Activated CD8-positive, alpha-beta memory T cell treated with anti-CD3 and anti-CD28 coated beads, Interleukin-2, amount 10 ng/mL, durations not matched to agents 7 days and 5 days (primary cell): ENCODE results near the gene RAB11B. TPM values are rescaled to one million over a fixed set of nuclear protein-coding genes. Genes with fewer than 3 reads are reported as not detected.
A peak's percentile ranks its signal among the peaks of the same experiment; 100 is the strongest.
"Not testable (repeated sequence)": the region's sequence is repeated elsewhere in the genome, so short reads cannot be mapped to it uniquely, and the experiment has no call there.

ENCODE experiments used
- ATAC-seq: fragments of 150-1000 bp; cut with Tn5 transposase; one replicate; pipeline ENCODE4 v1.10.0; 2021; ENCODE audit warnings: moderate library complexity
- CTCF ChIA-PET: fragments of 350-600 bp; sonication (Branson Sonifier 250); formaldehyde crosslinking; loops from one replicate; lab custom pipeline; 2021; ENCODE audit warnings: antibody characterized with exemption; lab: Charles Lee
- DNase-seq: peaks from one replicate; pipeline ENCODE4 v3.0.0-alpha.2; 2020
- H3K27ac Mint-ChIP-seq: one replicate; pipeline ENCODE4 v1.8.0; 2021; ENCODE audit warnings: mild to moderate bottlenecking, mixed read lengths
- H3K27me3 Mint-ChIP-seq: one replicate; pipeline ENCODE4 v1.8.0; 2021; ENCODE audit warnings: mixed read lengths
- H3K36me3 Mint-ChIP-seq: one replicate; pipeline ENCODE4 v1.8.0; 2021; ENCODE audit warnings: mild to moderate bottlenecking, mixed read lengths
- H3K4me1 Mint-ChIP-seq: one replicate; pipeline ENCODE4 v1.8.0; 2021; ENCODE audit warnings: mixed read lengths
- H3K4me3 Mint-ChIP-seq: one replicate; pipeline ENCODE4 v1.8.0; 2021; ENCODE audit warnings: mild to moderate bottlenecking, moderate library complexity, mixed read lengths
- H3K9me3 Mint-ChIP-seq: one replicate; pipeline ENCODE4 v1.8.0; 2022; ENCODE audit warnings: low read depth, mixed read lengths
- total RNA-seq, 2 experiments: library from RNA; stranded (reverse); gene quantifications; one replicate each; pipeline ENCODE4 v1.2.3, GENCODE V29; 2021

RAB11B gene
- total RNA-seq, 2 experiments from 2014 or later, result 96.2 to 97.3 TPM

DNA sequence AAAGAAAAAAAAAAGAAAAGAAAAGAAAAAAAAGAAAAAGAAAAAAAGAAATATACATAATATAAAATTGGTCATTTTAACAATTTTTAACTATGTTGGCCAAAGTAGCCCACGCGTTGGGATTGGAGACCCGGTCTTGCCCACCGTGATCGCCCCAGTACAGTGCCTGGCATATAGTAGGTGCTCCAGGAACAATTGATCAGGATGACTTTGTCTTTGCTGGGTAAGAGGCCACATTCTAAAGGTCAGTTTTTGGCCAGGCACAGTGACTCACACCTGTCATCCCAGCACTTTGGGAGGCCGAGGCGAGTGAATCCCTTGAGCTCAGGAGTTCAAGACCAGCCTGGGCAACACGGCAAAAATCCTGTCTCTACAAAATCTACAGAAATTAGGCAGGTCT is 30.0 kb upstream of the RAB11B start:
- peaks cover 20% of the 10 kb centered on the region for H3K27me3 Mint-ChIP-seq
- DNase-seq (no peak), ATAC-seq (no peak)
- no peak overlapping the region for H3K4me3 Mint-ChIP-seq
- peaks cover 2% of the 10 kb centered on the region for H3K36me3 Mint-ChIP-seq
- CTCF ChIA-PET, result interaction anchor here (1.3 to 2.1 kb wide), 2 partner anchors 12 to 221 kb away, joined by 5 to 7 read pairs; no protein-coding TSS in a partner anchor
- peaks cover 16% of the 10 kb centered on the region for H3K4me1 Mint-ChIP-seq
- peaks cover 3% of the 10 kb centered on the region for H3K9me3 Mint-ChIP-seq
- no peak overlapping the region for H3K27ac Mint-ChIP-seq

DNA sequence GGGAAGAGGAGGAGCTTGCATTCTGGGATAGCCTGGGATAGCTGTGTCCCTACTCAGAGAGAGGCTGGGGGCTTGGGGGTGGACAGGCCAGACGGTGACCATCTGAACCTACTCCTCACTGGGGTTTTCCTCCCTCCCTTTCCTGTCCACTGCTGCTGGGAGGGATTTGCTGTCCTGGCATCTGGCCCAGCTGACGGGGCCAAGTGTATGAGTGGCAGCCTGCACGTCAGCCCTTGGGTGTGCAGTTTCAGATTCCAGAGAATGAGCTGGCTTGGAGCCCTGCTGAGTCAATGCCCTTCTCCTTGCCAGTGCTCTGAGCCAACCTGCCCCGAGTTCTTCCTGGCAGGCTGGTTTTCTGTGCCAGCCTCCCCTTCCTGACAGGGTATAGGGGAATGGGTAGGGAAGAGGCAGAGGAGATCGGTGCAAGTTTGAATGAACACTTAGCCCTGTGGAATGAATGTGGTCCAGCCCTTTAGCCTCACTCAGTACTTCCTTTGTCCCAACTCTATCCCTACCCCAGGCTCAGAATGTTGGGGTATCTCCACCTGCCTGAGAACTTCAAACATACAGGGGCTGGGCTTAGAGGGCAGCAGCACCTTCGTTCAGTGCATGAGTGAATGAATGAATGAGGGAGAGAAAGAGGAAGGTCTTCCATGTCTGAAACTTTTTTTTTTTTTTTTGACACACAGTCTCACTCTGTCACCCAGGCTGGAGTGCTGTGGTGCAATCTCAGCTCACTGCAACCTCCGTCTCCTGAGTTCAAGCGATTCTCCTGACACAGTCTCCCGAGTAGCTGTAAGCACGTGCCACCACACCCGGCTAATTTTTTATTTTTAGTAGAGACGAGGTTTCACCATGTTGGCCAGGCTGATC is 28.0 kb upstream of the RAB11B start:
- peaks cover 36% of the 10 kb centered on the region for H3K27me3 Mint-ChIP-seq
- peaks cover 8% of the 10 kb centered on the region for H3K4me1 Mint-ChIP-seq
- CTCF ChIA-PET, result interaction anchor here (1.6 to 4.7 kb wide), 2 partner anchors 8 to 332 kb away, joined by 3 to 34 read pairs; no protein-coding TSS in a partner anchor
- no peaks in the 10 kb centered on the region for H3K9me3 Mint-ChIP-seq
- no peak overlapping the region for H3K4me3 Mint-ChIP-seq
- no peak for DNase-seq
- peaks cover 2% of the 10 kb centered on the region for H3K36me3 Mint-ChIP-seq
- no peak overlapping the region for H3K27ac Mint-ChIP-seq
- no peak for ATAC-seq

DNA sequence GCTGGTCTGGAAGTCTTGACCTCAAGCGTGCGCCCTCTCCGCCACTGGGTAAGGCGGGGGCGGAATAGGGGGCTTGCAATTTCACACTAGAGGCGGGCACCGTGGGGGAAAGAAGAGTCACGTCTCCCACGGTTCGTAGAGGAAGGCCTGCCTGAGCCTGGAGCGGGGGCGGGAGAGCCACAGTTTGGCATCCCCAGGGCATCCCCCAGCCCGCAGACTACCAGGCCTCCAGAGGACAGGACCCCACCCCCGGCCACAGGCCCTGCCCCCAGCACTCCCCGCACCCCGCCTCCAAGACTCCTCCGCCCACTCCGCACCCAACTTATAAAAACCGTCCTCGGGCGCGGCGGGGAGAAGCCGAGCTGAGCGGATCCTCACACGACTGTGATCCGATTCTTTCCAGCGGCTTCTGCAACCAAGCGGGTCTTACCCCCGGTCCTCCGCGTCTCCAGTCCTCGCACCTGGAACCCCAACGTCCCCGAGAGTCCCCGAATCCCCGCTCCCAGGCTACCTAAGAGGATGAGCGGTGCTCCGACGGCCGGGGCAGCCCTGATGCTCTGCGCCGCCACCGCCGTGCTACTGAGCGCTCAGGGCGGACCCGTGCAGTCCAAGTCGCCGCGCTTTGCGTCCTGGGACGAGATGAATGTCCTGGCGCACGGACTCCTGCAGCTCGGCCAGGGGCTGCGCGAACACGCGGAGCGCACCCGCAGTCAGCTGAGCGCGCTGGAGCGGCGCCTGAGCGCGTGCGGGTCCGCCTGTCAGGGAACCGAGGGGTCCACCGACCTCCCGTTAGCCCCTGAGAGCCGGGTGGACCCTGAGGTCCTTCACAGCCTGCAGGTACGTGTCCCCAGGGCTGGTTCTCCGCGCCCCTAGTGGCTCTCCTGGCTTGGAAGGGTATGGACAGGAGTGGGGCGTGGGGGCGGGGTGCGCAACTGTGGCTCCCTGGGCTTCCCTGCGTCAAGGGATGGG is 26.1 kb upstream of the RAB11B start, which contains the start of gene ANGPTL4:
TSS of gene ANGPTL4 (plus strand) at position 353 of the 969 bp plus-strand sequence. CDS start at position 520, 167 bp downstream.
- peaks cover 46% of the 10 kb centered on the region for H3K27me3 Mint-ChIP-seq
- peak; percentile 82 for ATAC-seq
- peak; percentile 76 for DNase-seq
- peak within 1 kb of the TSS; percentile 39 for H3K27ac Mint-ChIP-seq
- CTCF ChIA-PET, result interaction anchor here (0.9 to 4.7 kb wide), 3 partner anchors 10 to 222 kb away, joined by 3 to 34 read pairs (median 5); no protein-coding TSS in a partner anchor
- H3K4me3 Mint-ChIP-seq, result peak within 1 kb of the TSS; percentile 77
- peaks cover 2% of the 10 kb centered on the region for H3K36me3 Mint-ChIP-seq
- no peaks in the 10 kb centered on the region for H3K9me3 Mint-ChIP-seq
- peaks cover 10% of the 10 kb centered on the region for H3K4me1 Mint-ChIP-seq

DNA sequence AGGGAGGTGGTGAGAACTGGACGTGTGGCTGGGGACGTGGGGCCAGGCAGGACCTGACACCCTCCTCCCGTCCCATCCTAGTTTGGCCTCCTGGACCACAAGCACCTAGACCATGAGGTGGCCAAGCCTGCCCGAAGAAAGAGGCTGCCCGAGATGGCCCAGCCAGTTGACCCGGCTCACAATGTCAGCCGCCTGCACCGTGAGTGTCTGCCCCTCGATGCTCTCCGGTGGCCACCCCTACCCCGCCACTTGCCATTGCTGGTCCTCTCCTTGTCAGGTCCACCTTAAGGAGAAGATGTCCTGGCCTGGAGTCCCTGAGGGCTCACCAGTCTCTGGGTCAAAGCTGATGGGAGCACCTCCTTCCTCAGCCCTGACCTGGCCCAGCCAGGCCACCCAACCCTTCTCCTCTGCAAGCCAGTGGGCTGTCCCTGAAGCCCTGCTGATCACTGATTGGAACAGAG is 24.0 kb upstream of the RAB11B start:
- Mint-ChIP-seq H3K4me3 (no peak overlapping the region), H3K27ac (no peak overlapping the region), H3K36me3 (peaks cover 2% of the 10 kb centered on the region), H3K9me3 (no peaks in the 10 kb centered on the region), H3K4me1 (peaks cover 10% of the 10 kb centered on the region), H3K27me3 (peaks cover 46% of the 10 kb centered on the region)
- CTCF ChIA-PET, result interaction anchor here (1.2 to 4.7 kb wide), 4 partner anchors 12 to 34 kb away, joined by 3 to 34 read pairs (median 4); partner anchors contain the start of gene KANK3
- no peak for DNase-seq
- no peak for ATAC-seq

DNA sequence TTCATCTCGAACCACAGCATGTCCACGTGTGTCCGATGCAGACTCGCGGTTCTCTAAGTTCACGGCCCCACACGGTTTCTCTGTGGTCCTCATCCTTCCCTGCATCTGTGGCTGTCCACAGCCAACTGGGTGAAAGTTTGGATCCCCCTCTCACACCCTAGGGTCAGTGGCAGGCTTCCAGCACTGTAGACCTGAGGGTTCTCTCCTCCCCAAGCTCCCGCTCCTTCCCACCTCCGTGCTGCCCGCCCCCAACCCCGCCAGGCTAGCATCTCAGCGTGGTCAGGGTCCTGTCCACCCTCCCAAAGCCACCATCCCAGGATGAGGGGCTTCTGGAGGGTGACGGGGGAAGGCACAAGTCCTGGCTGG is 23.2 kb upstream of the RAB11B start:
- Mint-ChIP-seq H3K4me3 (no peak overlapping the region), H3K27ac (no peak overlapping the region), H3K4me1 (peaks cover 8% of the 10 kb centered on the region), H3K36me3 (peaks cover 2% of the 10 kb centered on the region), H3K27me3 (peaks cover 43% of the 10 kb centered on the region), H3K9me3 (no peaks in the 10 kb centered on the region)
- DNase-seq (no peak), ATAC-seq (no peak)
- CTCF ChIA-PET, result interaction anchor here (1.2 kb wide), 1 partner anchor 13 kb away, joined by 4 read pairs; no protein-coding TSS in a partner anchor

DNA sequence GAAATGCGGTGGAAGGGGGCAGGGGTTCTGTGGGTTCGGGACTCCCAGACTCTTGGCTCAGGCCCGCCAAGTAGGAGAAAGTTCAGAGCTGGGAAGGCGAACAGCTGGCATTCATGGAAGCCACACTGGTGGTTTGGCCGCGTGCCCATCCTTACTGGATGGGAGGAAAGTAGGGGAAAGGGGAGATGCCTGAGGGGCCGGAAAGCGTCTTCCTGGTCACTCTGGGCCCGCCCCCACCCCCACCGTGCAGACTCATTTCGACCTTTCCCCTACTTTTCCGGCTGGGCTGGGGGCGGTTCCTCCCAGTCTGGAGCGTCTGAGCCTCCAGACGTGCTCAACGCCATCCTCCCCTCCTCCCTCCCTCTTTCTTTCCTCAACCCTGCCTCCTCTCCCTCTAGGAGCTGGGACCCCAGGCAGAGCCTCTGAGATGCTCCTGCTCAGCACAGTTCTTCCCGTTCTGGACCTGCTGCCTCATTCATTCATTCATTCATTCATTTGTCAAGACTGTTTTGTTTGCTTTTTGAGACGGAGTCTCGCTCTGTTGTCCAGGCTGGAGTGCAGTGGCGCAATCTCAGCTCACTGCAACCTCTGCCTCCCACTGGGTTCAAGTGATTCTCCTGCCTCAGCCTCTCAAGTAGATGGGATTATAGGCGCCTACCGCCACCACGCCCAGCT is 22.7 kb upstream of the RAB11B start:
- H3K4me1 Mint-ChIP-seq, result peaks cover 8% of the 10 kb centered on the region
- CTCF ChIA-PET, result interaction anchor here (1.2 kb wide), 2 partner anchors 13 to 14 kb away, joined by 4 to 6 read pairs; no protein-coding TSS in a partner anchor
- no peak overlapping the region for H3K4me3 Mint-ChIP-seq

DNA sequence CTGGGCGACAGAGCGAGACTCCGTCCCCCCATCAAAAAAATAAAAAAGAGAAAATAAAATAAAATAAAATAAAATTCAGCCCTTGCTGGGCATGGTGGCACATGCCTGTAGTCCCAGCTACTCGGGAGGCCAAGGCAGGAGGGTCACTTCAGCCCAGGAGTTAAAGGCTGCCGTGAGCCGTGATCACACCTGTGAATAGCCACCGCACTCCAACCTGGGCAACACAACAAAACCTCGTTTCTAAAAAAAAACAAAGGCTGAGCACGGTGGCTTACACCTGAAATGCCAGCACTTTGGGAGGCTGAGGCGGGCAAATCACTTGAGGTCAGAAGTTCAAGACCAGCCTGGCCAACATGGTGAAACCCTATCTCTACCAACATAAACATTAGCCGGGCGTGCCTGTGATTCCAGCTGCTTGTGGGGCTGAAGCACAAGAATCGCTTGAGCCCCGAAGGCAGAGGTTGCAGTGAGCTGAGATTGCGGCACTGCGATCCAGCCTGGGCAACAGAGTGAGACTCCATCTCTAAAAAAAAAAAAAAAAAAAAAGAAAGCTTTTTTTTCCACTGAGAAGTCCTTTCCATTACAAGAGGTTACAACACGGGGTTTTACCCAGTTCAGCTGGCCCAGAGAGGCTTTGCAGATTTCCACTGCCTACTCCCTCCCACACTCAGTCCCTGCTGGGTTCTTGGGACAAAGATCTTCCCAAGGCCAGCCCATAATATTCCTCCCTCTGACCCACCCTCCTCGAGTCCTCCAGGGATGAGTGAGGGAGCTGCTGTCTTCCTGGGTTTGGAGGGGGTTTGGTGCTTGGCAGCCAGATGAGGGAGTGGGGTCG is 19.8 kb upstream of the RAB11B start:
- H3K36me3 Mint-ChIP-seq, result no peaks in the 10 kb centered on the region
- H3K9me3 Mint-ChIP-seq, result no peaks in the 10 kb centered on the region
- CTCF ChIA-PET, result interaction anchor here (0.6 kb wide), 1 partner anchor 234 kb away, joined by 3 read pairs; no protein-coding TSS in a partner anchor
- H3K4me3 Mint-ChIP-seq, result no peak overlapping the region
- ATAC-seq (no peak), DNase-seq (no peak)
- peaks cover 26% of the 10 kb centered on the region for H3K27me3 Mint-ChIP-seq
- no peak overlapping the region for H3K27ac Mint-ChIP-seq
- peaks cover 1% of the 10 kb centered on the region for H3K4me1 Mint-ChIP-seq

More for the DNA sequence above, 22.7 kb upstream of the RAB11B start:
- Mint-ChIP-seq H3K36me3 (peaks cover 2% of the 10 kb centered on the region), H3K27ac (no peak overlapping the region), H3K27me3 (peaks cover 38% of the 10 kb centered on the region), H3K9me3 (no peaks in the 10 kb centered on the region)
- ATAC-seq (no peak), DNase-seq (no peak)

DNA sequence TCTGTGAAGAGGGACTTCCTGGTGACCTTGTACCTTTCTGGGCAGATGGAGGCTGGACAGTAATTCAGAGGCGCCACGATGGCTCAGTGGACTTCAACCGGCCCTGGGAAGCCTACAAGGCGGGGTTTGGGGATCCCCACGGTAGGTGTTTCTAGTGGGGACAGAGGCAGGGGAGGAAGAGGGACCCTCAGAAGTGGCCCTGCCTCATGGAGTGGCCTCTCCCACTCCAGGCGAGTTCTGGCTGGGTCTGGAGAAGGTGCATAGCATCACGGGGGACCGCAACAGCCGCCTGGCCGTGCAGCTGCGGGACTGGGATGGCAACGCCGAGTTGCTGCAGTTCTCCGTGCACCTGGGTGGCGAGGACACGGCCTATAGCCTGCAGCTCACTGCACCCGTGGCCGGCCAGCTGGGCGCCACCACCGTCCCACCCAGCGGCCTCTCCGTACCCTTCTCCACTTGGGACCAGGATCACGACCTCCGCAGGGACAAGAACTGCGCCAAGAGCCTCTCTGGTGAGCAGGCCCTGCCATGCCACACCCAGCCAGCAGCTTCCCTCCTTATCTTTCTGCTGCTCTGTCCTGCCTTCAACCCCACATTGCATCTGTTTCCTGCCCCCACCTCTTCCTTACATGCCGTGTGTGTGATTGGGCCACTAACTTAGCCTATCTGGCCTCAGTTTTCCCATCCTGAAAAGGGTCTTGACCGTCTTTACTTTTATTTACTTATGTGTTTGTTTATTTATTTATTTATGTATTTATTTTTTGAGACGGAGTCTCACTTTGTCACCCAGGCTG is 19.0 kb upstream of the RAB11B start:
- Mint-ChIP-seq H3K36me3 (no peaks in the 10 kb centered on the region), H3K4me3 (no peak overlapping the region), H3K9me3 (no peaks in the 10 kb centered on the region), H3K27ac (no peak overlapping the region), H3K27me3 (peaks cover 18% of the 10 kb centered on the region), H3K4me1 (peaks cover 1% of the 10 kb centered on the region)
- DNase-seq, result no peak
- ATAC-seq, result peak; percentile 23
- CTCF ChIA-PET, result interaction anchor here (0.6 to 1.4 kb wide), 2 partner anchors 17 to 233 kb away, joined by 3 to 5 read pairs; no protein-coding TSS in a partner anchor

DNA sequence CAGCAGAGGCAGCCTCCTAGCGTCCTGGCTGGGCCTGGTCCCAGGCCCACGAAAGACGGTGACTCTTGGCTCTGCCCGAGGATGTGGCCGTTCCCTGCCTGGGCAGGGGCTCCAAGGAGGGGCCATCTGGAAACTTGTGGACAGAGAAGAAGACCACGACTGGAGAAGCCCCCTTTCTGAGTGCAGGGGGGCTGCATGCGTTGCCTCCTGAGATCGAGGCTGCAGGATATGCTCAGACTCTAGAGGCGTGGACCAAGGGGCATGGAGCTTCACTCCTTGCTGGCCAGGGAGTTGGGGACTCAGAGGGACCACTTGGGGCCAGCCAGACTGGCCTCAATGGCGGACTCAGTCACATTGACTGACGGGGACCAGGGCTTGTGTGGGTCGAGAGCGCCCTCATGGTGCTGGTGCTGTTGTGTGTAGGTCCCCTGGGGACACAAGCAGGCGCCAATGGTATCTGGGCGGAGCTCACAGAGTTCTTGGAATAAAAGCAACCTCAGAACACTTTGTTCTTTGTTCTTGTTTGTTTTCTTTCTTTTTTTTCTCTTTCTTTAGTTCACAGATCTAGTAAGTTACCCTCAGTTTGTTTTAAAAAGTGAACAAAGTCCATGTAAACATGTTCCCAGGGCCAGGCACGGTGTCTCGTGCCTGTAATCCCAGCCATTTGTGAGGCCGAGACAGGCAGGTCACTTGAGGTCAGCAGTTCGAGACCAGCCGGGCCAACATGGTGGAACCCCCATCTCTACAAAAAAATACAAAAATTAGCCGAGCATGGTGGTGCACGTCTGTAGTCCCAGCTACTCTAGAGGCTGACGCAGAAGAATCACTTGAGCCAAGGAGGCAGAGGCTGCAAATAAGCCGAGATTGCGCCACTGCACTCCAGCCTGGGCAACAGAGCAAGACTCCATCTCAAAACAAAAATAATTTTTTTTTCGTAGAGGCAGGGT is 16.0 kb upstream of the RAB11B start:
- Mint-ChIP-seq H3K36me3 (no peaks in the 10 kb centered on the region), H3K27ac (no peak overlapping the region), H3K27me3 (no peaks in the 10 kb centered on the region), H3K4me1 (peaks cover 9% of the 10 kb centered on the region), H3K9me3 (no peaks in the 10 kb centered on the region), H3K4me3 (no peak overlapping the region)
- DNase-seq (no peak), ATAC-seq (no peak)
- CTCF ChIA-PET, result interaction anchor here (1.6 kb wide), 1 partner anchor 20 kb away, joined by 7 read pairs; no protein-coding TSS in a partner anchor

DNA sequence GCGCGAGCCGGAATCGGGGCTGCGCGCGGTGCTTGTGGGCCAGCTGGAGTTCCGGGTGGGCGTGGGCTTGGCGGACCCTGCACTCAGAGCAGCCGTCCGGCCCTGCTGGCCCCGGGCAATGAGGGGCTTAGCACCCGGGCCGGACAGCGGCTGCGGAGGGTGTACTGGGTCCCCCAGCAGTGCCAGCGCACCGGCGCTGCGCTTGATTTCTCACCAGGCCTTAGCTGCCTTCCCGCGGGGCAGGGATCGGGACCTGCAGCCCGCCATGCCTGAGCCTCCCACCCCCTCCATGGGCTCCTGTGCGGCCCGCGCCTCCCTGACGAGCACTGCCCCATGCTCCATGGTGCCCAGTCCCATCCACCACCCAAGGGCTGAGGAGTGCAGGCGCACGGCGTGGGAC is 14.4 kb upstream of the RAB11B start:
- not testable (repeated sequence) for DNase-seq, H3K9me3 Mint-ChIP-seq, H3K27ac Mint-ChIP-seq, ATAC-seq, H3K4me1 Mint-ChIP-seq, H3K4me3 Mint-ChIP-seq, H3K36me3 Mint-ChIP-seq, H3K27me3 Mint-ChIP-seq
- CTCF ChIA-PET, result interaction anchor here (2.3 kb wide), 1 partner anchor 22 kb away, joined by 12 read pairs; no protein-coding TSS in a partner anchor
